ENCODE measurements around the gene DBH.
"Not testable (repeated sequence)": the region's sequence is repeated elsewhere in the genome, so short reads cannot be mapped to it uniquely, and the experiment has no call there.

DBH gene

GRCh38 chr9:133613432-133613831, 22.7 kb upstream of the DBH start:
- Histone ChIP-seq H3K27me3 (ENCODE audit: insufficient read depth, low read length) (peaks cover 19% of the 10 kb centered on the region), H3K36me3 (ENCODE audit: insufficient read depth, low read length) (no peaks in the 10 kb centered on the region), H3K9me3 (ENCODE audit: insufficient read depth, low read depth, low read length) (no peaks in the 10 kb centered on the region), H3K4me1 (ENCODE audit: insufficient read depth, low read length) (no peaks in the 10 kb centered on the region), H3K9ac (ENCODE audit: low read depth, low read length) (no peak overlapping the region), H3K27ac (ENCODE audit: low read depth, low read length) (no peak overlapping the region), H3K4me3 (ENCODE audit: low read length) (no peak overlapping the region)
- WGBS = 92% methylated on average over 16 of the region's 16 CpGs

GRCh38 chr9:133614056-133614455, 22.1 kb upstream of the DBH start:
- Histone ChIP-seq H3K4me3 (ENCODE audit: low read length) (no peak overlapping the region), H3K4me1 (ENCODE audit: insufficient read depth, low read length) (no peaks in the 10 kb centered on the region), H3K27ac (ENCODE audit: low read depth, low read length) (no peak overlapping the region), H3K9me3 (ENCODE audit: insufficient read depth, low read depth, low read length) (no peaks in the 10 kb centered on the region), H3K9ac (ENCODE audit: low read depth, low read length) (no peak overlapping the region), H3K36me3 (ENCODE audit: insufficient read depth, low read length) (no peaks in the 10 kb centered on the region), H3K27me3 (ENCODE audit: insufficient read depth, low read length) (peaks cover 13% of the 10 kb centered on the region)
- WGBS = 90% methylated on average over 10 of the region's 10 CpGs

- no peak overlapping the region for H3K4me3 ChIP-seq (ENCODE audit: low read length)
- no peak overlapping the region for H3K27ac ChIP-seq (ENCODE audit: low read depth, low read length)
- peaks cover 10% of the 10 kb centered on the region for H3K27me3 ChIP-seq (ENCODE audit: insufficient read depth, low read length)
- H3K36me3 ChIP-seq (ENCODE audit: insufficient read depth, low read length) = no peaks in the 10 kb centered on the region
- H3K9ac ChIP-seq (ENCODE audit: low read depth, low read length) = no peak overlapping the region
- no peaks in the 10 kb centered on the region for H3K4me1 ChIP-seq (ENCODE audit: insufficient read depth, low read length)
- 79% methylated on average over 5 of the region's 5 CpGs for WGBS
- no peaks in the 10 kb centered on the region for H3K9me3 ChIP-seq (ENCODE audit: insufficient read depth, low read depth, low read length)
Measured at GRCh38 chr9:133614678-133615077, 21.5 kb upstream of the DBH start.

- Histone ChIP-seq H3K4me1 (ENCODE audit: insufficient read depth, low read length) (no peaks in the 10 kb centered on the region), H3K4me3 (ENCODE audit: low read length) (no peak overlapping the region), H3K36me3 (ENCODE audit: insufficient read depth, low read length) (no peaks in the 10 kb centered on the region), H3K27me3 (ENCODE audit: insufficient read depth, low read length) (0 out of 2 replicates have a peak, but pooled peaks cover 7% of the 10 kb centered on the region), H3K9me3 (ENCODE audit: insufficient read depth, low read depth, low read length) (no peaks in the 10 kb centered on the region), H3K9ac (ENCODE audit: low read depth, low read length) (no peak overlapping the region), H3K27ac (ENCODE audit: low read depth, low read length) (no peak overlapping the region)
- WGBS = 77% methylated on average over 16 of the region's 16 CpGs
Measured at GRCh38 chr9:133615186-133615585, 21.0 kb upstream of the DBH start.

DNA sequence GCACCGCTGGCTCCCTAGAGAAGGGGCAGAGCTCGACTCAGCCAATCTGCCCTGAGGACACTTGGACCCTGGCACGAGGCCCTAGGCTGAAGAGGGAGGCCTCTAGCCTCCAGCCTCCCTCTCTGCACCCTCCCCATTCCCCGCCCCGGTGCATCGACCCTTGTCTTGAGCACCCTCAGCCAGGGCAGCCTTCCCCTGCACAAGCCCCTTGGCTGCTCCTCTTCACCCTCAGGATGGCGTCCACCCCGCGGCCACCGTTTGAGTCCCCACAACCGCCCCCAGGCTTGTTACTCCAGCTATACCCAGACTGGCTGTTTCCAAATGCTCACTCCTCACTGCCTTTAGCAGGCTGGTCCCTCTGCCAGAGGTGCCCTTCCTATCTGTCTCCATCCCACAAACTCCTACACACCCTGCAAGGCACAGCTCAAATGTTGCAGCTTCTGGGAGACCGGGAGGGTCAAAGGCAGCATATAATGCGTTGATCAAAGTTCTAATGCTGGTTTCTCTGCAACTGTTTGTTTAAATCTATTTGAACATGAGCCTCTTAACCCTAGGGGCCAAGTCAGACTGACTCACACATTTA, 20.5 kb upstream of the DBH start:
- WGBS = 85% methylated on average over 13 of the region's 13 CpGs
- Histone ChIP-seq H3K4me3 (ENCODE audit: low read length) (no peak overlapping the region), H3K27me3 (ENCODE audit: insufficient read depth, low read length) (0 out of 2 replicates have a peak, but pooled peaks cover 5% of the 10 kb centered on the region), H3K4me1 (ENCODE audit: insufficient read depth, low read length) (no peaks in the 10 kb centered on the region), H3K9ac (ENCODE audit: low read depth, low read length) (no peak overlapping the region), H3K36me3 (ENCODE audit: insufficient read depth, low read length) (no peaks in the 10 kb centered on the region), H3K9me3 (ENCODE audit: insufficient read depth, low read depth, low read length) (no peaks in the 10 kb centered on the region), H3K27ac (ENCODE audit: low read depth, low read length) (no peak overlapping the region)

- H3K4me3 ChIP-seq (ENCODE audit: low read length) = no peak overlapping the region
- H3K27ac ChIP-seq (ENCODE audit: low read depth, low read length) = no peak overlapping the region
- H3K9me3 ChIP-seq (ENCODE audit: insufficient read depth, low read depth, low read length) = no peaks in the 10 kb centered on the region
- no peaks in the 10 kb centered on the region for H3K36me3 ChIP-seq (ENCODE audit: insufficient read depth, low read length)
- WGBS = 92% methylated on average over 13 of the region's 13 CpGs
- H3K9ac ChIP-seq (ENCODE audit: low read depth, low read length) = no peak overlapping the region
- H3K27me3 ChIP-seq (ENCODE audit: insufficient read depth, low read length) = no peaks in the 10 kb centered on the region
- H3K4me1 ChIP-seq (ENCODE audit: insufficient read depth, low read length) = no peaks in the 10 kb centered on the region
Measured at GRCh38 chr9:133616643-133617405, 19.3 kb upstream of the DBH start.

- H3K4me1 ChIP-seq (ENCODE audit: insufficient read depth, low read length) = no peaks in the 10 kb centered on the region
- no peak overlapping the region for H3K27ac ChIP-seq (ENCODE audit: low read depth, low read length)
- H3K9me3 ChIP-seq (ENCODE audit: insufficient read depth, low read depth, low read length) = no peaks in the 10 kb centered on the region
- 92% methylated on average over 10 of the region's 10 CpGs for WGBS
- H3K36me3 ChIP-seq (ENCODE audit: insufficient read depth, low read length) = no peaks in the 10 kb centered on the region
- H3K9ac ChIP-seq (ENCODE audit: low read depth, low read length) = no peak overlapping the region
- no peaks in the 10 kb centered on the region for H3K27me3 ChIP-seq (ENCODE audit: insufficient read depth, low read length)
- no peak overlapping the region for H3K4me3 ChIP-seq (ENCODE audit: low read length)
Measured at GRCh38 chr9:133618726-133619125, 17.4 kb upstream of the DBH start.

- no peaks in the 10 kb centered on the region for H3K4me1 ChIP-seq (ENCODE audit: insufficient read depth, low read length)
- H3K9ac ChIP-seq (ENCODE audit: low read depth, low read length) = no peak overlapping the region
- no peaks in the 10 kb centered on the region for H3K27me3 ChIP-seq (ENCODE audit: insufficient read depth, low read length)
- no peaks in the 10 kb centered on the region for H3K36me3 ChIP-seq (ENCODE audit: insufficient read depth, low read length)
- no peak overlapping the region for H3K27ac ChIP-seq (ENCODE audit: low read depth, low read length)
- 67% methylated on average over 8 of the region's 8 CpGs for WGBS
- no peaks in the 10 kb centered on the region for H3K9me3 ChIP-seq (ENCODE audit: insufficient read depth, low read depth, low read length)
- H3K4me3 ChIP-seq (ENCODE audit: low read length) = no peak overlapping the region
Measured at GRCh38 chr9:133619791-133620190, 16.4 kb upstream of the DBH start.

GRCh38 chr9:133621725-133622267, 14.4 kb upstream of the DBH start:
- no peak overlapping the region for H3K27ac ChIP-seq (ENCODE audit: low read depth, low read length)
- 92% methylated on average over 11 of the region's 11 CpGs for WGBS
- H3K4me3 ChIP-seq (ENCODE audit: low read length) = no peak overlapping the region
- H3K36me3 ChIP-seq (ENCODE audit: insufficient read depth, low read length) = no peaks in the 10 kb centered on the region
- no peaks in the 10 kb centered on the region for H3K27me3 ChIP-seq (ENCODE audit: insufficient read depth, low read length)
- no peak overlapping the region for H3K9ac ChIP-seq (ENCODE audit: low read depth, low read length)
- peaks cover 5% of the 10 kb centered on the region; the same call in 1 of the 2 replicates for H3K9me3 ChIP-seq (ENCODE audit: insufficient read depth, low read depth, low read length)
- H3K4me1 ChIP-seq (ENCODE audit: insufficient read depth, low read length) = no peaks in the 10 kb centered on the region

GRCh38 chr9:133622555-133622954, 13.6 kb upstream of the DBH start:
- WGBS = 66% methylated on average over 4 of the region's 5 CpGs
- no peaks in the 10 kb centered on the region for H3K27me3 ChIP-seq (ENCODE audit: insufficient read depth, low read length)

DNA sequence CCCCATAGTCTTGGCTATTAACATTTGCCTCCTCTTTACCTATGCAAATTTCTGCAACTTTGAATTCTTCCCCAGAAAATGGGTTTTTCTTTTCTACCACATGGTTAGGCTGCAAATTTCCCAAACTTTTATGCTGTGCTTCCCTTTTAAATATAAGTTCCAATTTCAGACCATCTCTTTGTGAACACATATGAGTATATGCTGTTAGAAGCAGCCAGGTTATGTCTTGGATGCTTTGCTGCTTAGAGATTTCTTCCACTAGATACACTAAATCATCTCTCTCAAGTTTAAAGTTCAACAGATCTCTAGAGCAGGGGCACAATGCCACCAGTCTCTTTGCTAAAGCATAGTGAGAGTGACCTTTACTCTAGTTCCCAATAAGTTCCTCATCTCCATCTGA, 10.2 kb upstream of the DBH start:
- not testable (repeated sequence) for H3K27me3 ChIP-seq (ENCODE audit: insufficient read depth, low read length); H3K36me3 ChIP-seq (ENCODE audit: insufficient read depth, low read length); H3K9me3 ChIP-seq (ENCODE audit: insufficient read depth, low read depth, low read length); H3K4me3 ChIP-seq (ENCODE audit: low read length); H3K27ac ChIP-seq (ENCODE audit: low read depth, low read length); H3K9ac ChIP-seq (ENCODE audit: low read depth, low read length); H3K4me1 ChIP-seq (ENCODE audit: insufficient read depth, low read length)

More at GRCh38 chr9:133622555-133622954, 13.6 kb upstream of the DBH start:
- no peak overlapping the region for H3K27ac ChIP-seq (ENCODE audit: low read depth, low read length)
- no peak overlapping the region for H3K4me3 ChIP-seq (ENCODE audit: low read length)
- no peaks in the 10 kb centered on the region for H3K36me3 ChIP-seq (ENCODE audit: insufficient read depth, low read length)
- peaks cover 5% of the 10 kb centered on the region; the same call in 1 of the 2 replicates for H3K9me3 ChIP-seq (ENCODE audit: insufficient read depth, low read depth, low read length)
- no peak overlapping the region for H3K9ac ChIP-seq (ENCODE audit: low read depth, low read length)
- no peaks in the 10 kb centered on the region for H3K4me1 ChIP-seq (ENCODE audit: insufficient read depth, low read length)

All from HUES64 (cell line).